ENCODE measurements around the gene TREH. TPM values are rescaled to one million over a fixed set of nuclear protein-coding genes. Genes with fewer than 3 reads are reported as not detected.

The TREH gene
- total RNA-seq, 1 donor = not detected

DNA sequence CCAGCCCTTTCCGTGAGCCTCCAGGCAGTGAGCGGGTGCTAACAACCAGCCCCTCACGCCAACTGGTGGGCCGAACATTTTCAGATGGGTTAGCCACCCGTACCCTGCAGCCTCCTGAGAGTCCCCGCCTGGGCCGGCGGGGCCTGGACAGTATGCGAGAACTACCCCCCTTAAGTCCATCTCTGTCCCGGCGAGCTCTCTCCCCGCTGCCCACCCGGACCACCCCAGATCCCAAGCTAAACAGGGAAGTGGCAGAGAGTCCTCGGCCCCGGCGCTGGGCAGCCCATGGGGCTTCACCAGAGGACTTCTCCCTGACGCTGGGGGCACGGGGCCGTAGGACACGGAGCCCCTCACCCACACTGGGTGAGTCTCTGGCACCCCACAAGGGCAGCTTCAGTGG lies 51.4 kb downstream of the TREH start:
- TF ChIP-seq, protein P1, sequence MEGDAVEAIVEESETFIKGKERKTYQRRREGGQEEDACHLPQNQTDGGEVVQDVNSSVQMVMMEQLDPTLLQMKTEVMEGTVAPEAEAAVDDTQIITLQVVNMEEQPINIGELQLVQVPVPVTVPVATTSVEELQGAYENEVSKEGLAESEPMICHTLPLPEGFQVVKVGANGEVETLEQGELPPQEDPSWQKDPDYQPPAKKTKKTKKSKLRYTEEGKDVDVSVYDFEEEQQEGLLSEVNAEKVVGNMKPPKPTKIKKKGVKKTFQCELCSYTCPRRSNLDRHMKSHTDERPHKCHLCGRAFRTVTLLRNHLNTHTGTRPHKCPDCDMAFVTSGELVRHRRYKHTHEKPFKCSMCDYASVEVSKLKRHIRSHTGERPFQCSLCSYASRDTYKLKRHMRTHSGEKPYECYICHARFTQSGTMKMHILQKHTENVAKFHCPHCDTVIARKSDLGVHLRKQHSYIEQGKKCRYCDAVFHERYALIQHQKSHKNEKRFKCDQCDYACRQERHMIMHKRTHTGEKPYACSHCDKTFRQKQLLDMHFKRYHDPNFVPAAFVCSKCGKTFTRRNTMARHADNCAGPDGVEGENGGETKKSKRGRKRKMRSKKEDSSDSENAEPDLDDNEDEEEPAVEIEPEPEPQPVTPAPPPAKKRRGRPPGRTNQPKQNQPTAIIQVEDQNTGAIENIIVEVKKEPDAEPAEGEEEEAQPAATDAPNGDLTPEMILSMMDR (IDR thresholded peaks at IDR 0.05; ENCODE audit: insufficient read depth, low read depth, low read length) = no peak
- H3K4me3 ChIP-seq (ENCODE audit: low read depth, low read length) = no peak overlapping the region
- no peak for DNase-seq (ENCODE audit: low read depth)

DNA sequence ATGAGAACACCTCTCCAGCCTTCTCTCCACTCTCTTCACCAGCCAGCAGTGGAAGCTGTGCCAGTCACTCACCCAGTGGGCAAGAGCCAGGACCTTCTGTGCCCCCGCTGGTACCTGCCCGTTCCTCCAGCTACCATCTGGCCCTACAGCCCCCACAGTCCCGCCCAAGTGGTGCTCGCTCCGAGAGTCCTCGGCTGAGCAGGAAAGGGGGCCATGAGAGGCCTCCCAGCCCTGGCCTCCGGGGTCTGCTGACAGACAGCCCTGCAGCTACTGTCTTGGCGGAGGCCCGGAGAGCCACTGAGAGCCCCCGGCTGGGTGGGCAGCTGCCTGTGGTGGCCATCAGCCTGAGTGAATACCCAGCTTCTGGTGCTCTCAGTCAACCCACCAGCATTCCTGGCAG lies 51.9 kb downstream of the TREH start:
- H3K4me3 ChIP-seq (ENCODE audit: low read depth, low read length) = no peak overlapping the region
- TF ChIP-seq, protein P1 (IDR thresholded peaks at IDR 0.05; ENCODE audit: insufficient read depth, low read depth, low read length) = no peak

DNA sequence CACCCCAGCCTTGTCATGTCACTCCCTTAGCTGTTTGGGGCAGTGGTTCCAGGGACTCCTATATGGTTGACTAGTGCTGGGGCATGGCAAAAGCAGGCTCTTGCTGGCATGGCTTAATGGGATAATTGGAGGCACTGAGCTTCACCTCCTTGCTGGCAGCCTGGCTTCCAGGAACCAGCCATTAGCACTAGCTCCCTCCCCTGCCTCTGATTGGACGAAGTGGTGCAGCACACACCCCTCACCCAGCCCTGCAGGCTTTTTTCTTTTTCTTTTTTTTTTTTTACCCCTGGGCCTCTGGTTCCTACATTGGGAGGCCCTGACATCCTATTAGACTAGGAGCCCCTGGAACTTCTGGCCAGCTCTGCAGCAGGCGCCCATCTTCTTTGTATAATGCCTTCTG lies 53.5 kb downstream of the TREH start:
- DNase-seq (ENCODE audit: low read depth) = no peak

More for the DNA sequence above, 51.9 kb downstream of the TREH start:
- no peak for DNase-seq (ENCODE audit: low read depth)

DNA sequence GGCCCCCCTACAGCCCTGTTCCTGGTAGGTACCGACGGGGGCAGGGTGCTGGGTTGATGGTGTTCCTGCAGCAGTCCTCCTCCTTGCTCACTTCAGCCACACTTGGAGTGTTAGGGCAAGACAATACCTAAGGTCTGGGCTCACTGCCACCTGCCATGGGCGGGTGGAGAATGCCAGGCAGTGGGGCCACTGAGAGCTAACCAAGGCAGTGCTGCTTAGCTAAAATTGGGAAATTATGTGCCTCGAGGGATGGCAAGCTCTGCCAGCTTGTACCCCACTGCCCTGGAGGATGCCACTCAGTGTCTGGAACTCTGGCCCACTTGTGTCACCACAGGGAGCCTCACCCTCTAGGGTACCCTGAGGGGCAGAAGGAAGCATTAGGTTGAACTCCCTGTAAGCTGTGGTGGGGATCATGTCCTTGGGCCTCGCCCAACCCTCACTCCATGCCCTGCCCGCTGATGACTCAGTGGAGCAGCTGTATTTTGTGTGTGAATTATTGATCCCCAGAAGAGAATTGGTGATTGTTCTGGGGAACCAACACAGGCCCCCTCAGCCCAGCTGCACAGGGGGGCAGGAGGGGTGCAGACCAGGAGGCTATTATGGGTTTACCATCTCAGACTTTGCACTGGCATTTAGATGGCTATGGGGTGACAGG lies 54.3 kb downstream of the TREH start:
- DNase-seq (ENCODE audit: low read depth) = no peak
- TF ChIP-seq, protein P1 (IDR thresholded peaks at IDR 0.05; ENCODE audit: insufficient read depth, low read depth, low read length) = no peak
- no peak overlapping the region for H3K4me3 ChIP-seq (ENCODE audit: low read depth, low read length)

More for the DNA sequence above, 53.5 kb downstream of the TREH start:
- no peak overlapping the region for H3K4me3 ChIP-seq (ENCODE audit: low read depth, low read length)
- TF ChIP-seq, protein P1 (IDR thresholded peaks at IDR 0.05; ENCODE audit: insufficient read depth, low read depth, low read length) = no peak

DNA sequence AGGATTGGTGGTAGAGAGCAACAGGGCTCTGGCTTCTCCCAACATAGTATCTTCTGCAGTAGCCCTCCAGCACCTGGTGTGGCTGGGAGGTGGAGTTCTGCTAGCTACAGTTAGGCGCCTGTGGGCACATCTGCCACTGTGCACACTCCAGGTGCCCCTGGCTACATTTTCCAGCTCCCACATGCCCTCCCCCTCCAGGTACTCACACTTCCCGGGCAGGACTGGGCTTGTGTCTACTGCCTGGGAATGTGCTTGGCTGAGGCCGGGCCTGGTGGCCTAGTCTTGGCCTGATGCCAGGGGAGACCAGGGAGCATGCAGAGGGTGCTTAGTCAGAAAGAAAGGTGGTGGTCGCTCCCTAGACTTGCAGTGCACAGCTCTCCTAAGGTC lies 56.2 kb downstream of the TREH start:
- peak overlapping the region; percentile 71 for H3K4me3 ChIP-seq (ENCODE audit: low read depth, low read length)
- peak; percentile 48 for DNase-seq (ENCODE audit: low read depth)
- TF ChIP-seq, protein P1 (IDR thresholded peaks at IDR 0.05; ENCODE audit: insufficient read depth, low read depth, low read length) = no peak

DNA sequence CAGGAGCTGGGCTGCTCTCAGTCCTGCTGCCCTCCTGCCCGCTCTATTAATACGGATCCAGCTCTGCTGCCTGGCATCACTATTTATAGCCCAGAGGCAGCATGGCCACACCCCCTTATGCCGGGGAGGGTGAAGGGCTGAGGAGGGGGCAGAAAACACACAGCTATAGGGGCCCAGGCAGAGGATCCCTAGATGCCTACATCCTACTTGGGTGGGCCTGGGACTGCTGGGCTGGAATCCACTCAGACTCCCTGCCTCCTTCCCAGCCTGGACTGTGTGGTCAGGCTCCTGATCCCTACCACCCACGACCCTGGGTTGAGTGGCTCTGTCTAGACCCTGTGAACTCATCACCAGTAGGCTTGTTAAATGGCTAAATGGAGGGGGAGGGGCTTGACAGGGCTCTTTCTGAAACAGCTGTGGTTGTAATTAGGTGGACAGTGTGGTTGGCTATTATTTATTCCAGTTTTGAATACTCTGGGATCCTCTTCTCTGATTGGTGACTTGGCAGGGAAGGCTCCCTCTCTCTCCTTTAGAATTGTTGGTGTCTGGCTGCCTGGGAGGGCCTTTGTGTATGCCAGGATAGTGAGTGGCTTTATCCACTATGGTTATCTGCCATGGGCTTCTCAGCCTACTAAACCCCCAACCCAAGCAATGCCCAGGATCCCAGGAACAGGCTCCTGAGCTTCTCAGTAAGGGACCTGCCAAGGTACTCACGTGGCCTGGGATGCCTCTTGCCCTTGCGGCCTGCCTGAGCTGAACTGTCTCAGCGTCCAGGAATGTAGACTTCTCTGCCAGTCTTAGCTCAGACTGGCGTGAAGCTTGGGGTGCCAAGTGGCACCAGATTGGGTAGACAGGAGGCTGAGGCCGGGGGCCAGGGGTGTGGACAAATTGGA lies 56.8 kb downstream of the TREH start:
- H3K4me3 ChIP-seq (ENCODE audit: low read depth, low read length) = peak overlapping the region; percentile 71
- TF ChIP-seq, protein P1 (IDR thresholded peaks at IDR 0.05; ENCODE audit: insufficient read depth, low read depth, low read length) = no peak
- peak; percentile 87 for DNase-seq (ENCODE audit: low read depth)

Data from fibroblast of villous mesenchyme (primary cell).